Adrenal gland (tissue), 5 donors: Measurements from ENCODE around the gene CCDC33.

Source experiments
- CTCF ChIP-seq, 6 experiments: fragments of 450-650 bp in 4 of 6; fragments of 200-600 bp in 2 of 6; sonication (generic) in 1 of 6; IDR thresholded peaks; 1 replicate in 5 of 6; 2 replicates in 1 of 6; pipeline versions ENCODE4 v1.5.1 to v1.8.0; 2016 to 2021; ENCODE audit warnings: antibody characterized with exemption in 6 of 6, mild to moderate bottlenecking in 2 of 6, moderate library complexity in 1 of 6
- POLR2A ChIP-seq, 2 donors: fragments of 450-650 bp; IDR thresholded peaks; one replicate each; pipeline ENCODE4 v1.6.1; 2017; ENCODE audit warnings: antibody characterized with exemption in 2 of 2, mild to moderate bottlenecking in 2 of 2, moderate library complexity in 1 of 2
- donor health status: DM: no; HTN: no; CAD: no.

- TF ChIP-seq CTCF (IDR thresholded peaks at IDR 0.05), result no peak
- no peak for TF ChIP-seq POLR2A (IDR thresholded peaks at IDR 0.05)
Observed at GRCh38 chr15:74316141-74316540, 80.0 kb downstream of the CCDC33 start.
